H1 (cell line): ENCODE data around the gene NEURL2. TPM values are rescaled to one million over a fixed set of nuclear protein-coding genes. Genes with fewer than 3 reads are reported as not detected.

Experiments
- CTCF ChIA-PET: fragments of 300-600 bp; sonication (Branson Sonifier 250); formaldehyde crosslinking; loops from one replicate; lab custom pipeline; 2021; ENCODE audit not compliant: partially characterized antibody; lab: Charles Lee
- POLR2A ChIA-PET: fragments of 300-600 bp; sonication (Branson Sonifier 250); formaldehyde crosslinking; loops from one replicate; lab custom pipeline; 2021; ENCODE audit warnings: inconsistent platforms; ENCODE audit not compliant: partially characterized antibody; lab: Charles Lee
- DNase-seq, 2 experiments: peaks; one replicate each; pipeline versions ENCODE4 v3.0.0 to v3.0.0-alpha.2; 2010 to 2022; ENCODE audit warnings: low spot score in 2 of 2, low read depth in 1 of 2, mixed read lengths in 1 of 2
- FAIRE-seq: peaks from 2 replicates; lab custom pipeline; 2011; peaks lifted over from hg19 to GRCh38; lab: Jason Lieb, UNC
- H2AFZ ChIP-seq: 2 replicates; pipeline ENCODE4 v1.8.1; 2012; ENCODE audit warnings: low read length, inconsistent platforms
- H2AK5ac ChIP-seq: 2 replicates; pipeline ENCODE4 v1.6.1; 2013; ENCODE audit warnings: low read depth, low read length
- H2BK120ac ChIP-seq: replicated peaks from 2 replicates; pipeline ENCODE3; 2013; ENCODE audit warnings: low read depth, low read length, inconsistent platforms
- H2BK12ac ChIP-seq: 2 replicates; pipeline ENCODE4 v1.6.1; 2013; ENCODE audit warnings: low read depth, low read length
- H2BK15ac ChIP-seq: 2 replicates; pipeline ENCODE4 v1.6.1; 2013; ENCODE audit warnings: low read length
- H2BK20ac ChIP-seq: 2 replicates; pipeline ENCODE4 v1.6.1; 2013; ENCODE audit warnings: low read length
- H2BK5ac ChIP-seq: 2 replicates; pipeline ENCODE4 v1.6.1; 2013; ENCODE audit warnings: low read depth, low read length
- H3K14ac ChIP-seq: 2 replicates; pipeline ENCODE4 v1.6.1; 2013; ENCODE audit warnings: inconsistent platforms; ENCODE audit not compliant: insufficient read length
- H3K18ac ChIP-seq: 2 replicates; pipeline ENCODE4 v1.6.1; 2013; ENCODE audit warnings: low read length; ENCODE audit errors: extremely low read depth
- H3K23ac ChIP-seq: 2 replicates; pipeline ENCODE4 v1.6.1; 2013; ENCODE audit warnings: inconsistent platforms; ENCODE audit not compliant: insufficient read length
- H3K23me2 ChIP-seq: 2 replicates; pipeline ENCODE4 v1.6.1; 2013; ENCODE audit warnings: low read depth, low read length
- H3K27ac ChIP-seq: 2 replicates; pipeline ENCODE4 v1.6.1; 2011; ENCODE audit warnings: low read depth, low read length, inconsistent platforms
- H3K27me3 ChIP-seq, 4 experiments: replicated peaks in 1 of 4; 1 replicate in 1 of 4; 2 replicates in 3 of 4; pipeline versions ENCODE4 v1.6.1 to v1.8.1; 2011 to 2013; ENCODE audit warnings: low read length in 3 of 4, mild to moderate bottlenecking in 3 of 4, inconsistent platforms in 2 of 4, mixed read lengths in 2 of 4, moderate library complexity in 1 of 4; ENCODE audit not compliant: control insufficient read depth in 3 of 4, insufficient read depth in 3 of 4; ENCODE audit errors: extremely low read depth in 1 of 4
- H3K36me3 ChIP-seq, 4 experiments: 2 replicates each; pipeline versions ENCODE4 v1.6.1 to v1.8.1; 2011 to 2013; ENCODE audit warnings: mild to moderate bottlenecking in 4 of 4, low read length in 3 of 4, moderate library complexity in 2 of 4, control low read depth in 1 of 4, inconsistent platforms in 1 of 4; ENCODE audit not compliant: insufficient read depth in 4 of 4, control insufficient read depth in 2 of 4
- H3K4ac ChIP-seq: replicated peaks from 2 replicates; pipeline ENCODE3; 2013; ENCODE audit warnings: low read length, low read depth, mixed read lengths, inconsistent platforms; ENCODE audit not compliant: insufficient read length
- H3K4me1 ChIP-seq, 4 experiments: replicated peaks in 1 of 4; 1 replicate in 1 of 4; 2 replicates in 3 of 4; pipeline versions ENCODE4 v1.6.1 to v1.8.1; 2011 to 2013; ENCODE audit warnings: low read length in 3 of 4, inconsistent platforms in 2 of 4, mixed read lengths in 1 of 4; ENCODE audit not compliant: insufficient read depth in 4 of 4, control insufficient read depth in 3 of 4
- H3K4me2 ChIP-seq, 2 experiments: 2 replicates each; pipeline versions ENCODE4 v1.6.1 to v1.8.1; 2011 to 2013; ENCODE audit warnings: low read depth in 2 of 2, low read length in 2 of 2, control low read depth in 1 of 2, inconsistent platforms in 1 of 2, mild to moderate bottlenecking in 1 of 2; ENCODE audit not compliant: insufficient read depth in 1 of 2
- H3K4me3 ChIP-seq, 4 experiments: fragments of 200-600, 300-600 bp in 1 of 4; sonication (generic), shearing (Covaris generic), sonication (Bioruptor Twin) in 1 of 4; 2 replicates each; pipeline versions ENCODE4 v1.5.1 to v1.8.1; 2011 to 2016; ENCODE audit warnings: low read length in 4 of 4, low read depth in 3 of 4, control low read depth in 2 of 4, inconsistent platforms in 2 of 4, mild to moderate bottlenecking in 2 of 4, mixed read lengths in 1 of 4, moderate library complexity in 1 of 4; ENCODE audit not compliant: insufficient read depth in 2 of 4; ENCODE audit errors: extremely low read depth in 1 of 4
- H3K56ac ChIP-seq: replicated peaks from 2 replicates; pipeline ENCODE3; 2013; ENCODE audit warnings: low read depth, mild to moderate bottlenecking, mixed read lengths, low read length, inconsistent platforms; ENCODE audit not compliant: insufficient read length
- H3K79me1 ChIP-seq: 2 replicates; pipeline ENCODE4 v1.6.1; 2013; ENCODE audit warnings: low read depth, low read length, control low read depth
- H3K79me2 ChIP-seq, 2 experiments: 2 replicates each; pipeline versions ENCODE4 v1.6.1 to v1.8.1; 2012 to 2013; ENCODE audit warnings: low read length in 2 of 2, mild to moderate bottlenecking in 2 of 2, inconsistent platforms in 1 of 2; ENCODE audit not compliant: insufficient read depth in 2 of 2, control insufficient read depth in 1 of 2
- H3K9ac ChIP-seq, 4 experiments: replicated peaks in 1 of 4; 1 replicate in 1 of 4; 2 replicates in 3 of 4; pipeline versions ENCODE4 v1.6.1 to v1.8.1; 2011 to 2013; ENCODE audit warnings: low read depth in 3 of 4, low read length in 3 of 4, control low read depth in 2 of 4, mild to moderate bottlenecking in 2 of 4, moderate library complexity in 2 of 4, inconsistent platforms in 1 of 4; ENCODE audit errors: extremely low read depth in 1 of 4
- H3K9me3 ChIP-seq, 2 experiments: 2 replicates each; pipeline versions ENCODE4 v1.6.1 to v1.8.1; 2012 to 2013; ENCODE audit warnings: mild to moderate bottlenecking in 2 of 2, moderate library complexity in 2 of 2, control low read depth in 1 of 2, inconsistent platforms in 1 of 2, low read depth in 1 of 2, low read length in 1 of 2, mixed read lengths in 1 of 2; ENCODE audit not compliant: insufficient read depth in 2 of 2
- H4K20me1 ChIP-seq, 2 experiments: replicated peaks in 1 of 2; 2 replicates each; pipeline versions ENCODE3 to v1.8.1; 2011 to 2013; ENCODE audit warnings: inconsistent platforms in 2 of 2, low read length in 2 of 2, mild to moderate bottlenecking in 1 of 2; ENCODE audit not compliant: insufficient read depth in 2 of 2, control insufficient read depth in 1 of 2
- H4K5ac ChIP-seq: 2 replicates; pipeline ENCODE4 v1.6.1; 2013; ENCODE audit warnings: low read length, low read depth, mixed read lengths, inconsistent platforms; ENCODE audit not compliant: insufficient read length
- H4K8ac ChIP-seq: 2 replicates; pipeline ENCODE4 v1.8.0; 2013; ENCODE audit warnings: mild to moderate bottlenecking, moderate library complexity, low read length, inconsistent platforms; ENCODE audit not compliant: insufficient read depth; ENCODE audit errors: extremely low read depth
- H4K91ac ChIP-seq: replicated peaks from 2 replicates; pipeline ENCODE3; 2013; ENCODE audit warnings: low read length, mixed read lengths, inconsistent platforms; ENCODE audit not compliant: insufficient read length
- RXRA ChIP-seq: IDR thresholded peaks from 2 replicates; pipeline ENCODE4 v1.6.1; 2011; ENCODE audit warnings: low read depth, mild to moderate bottlenecking, low read length, moderate library complexity; ENCODE audit not compliant: insufficient read depth
- SP4 ChIP-seq: IDR thresholded peaks from 2 replicates; pipeline ENCODE4 v1.6.1; 2012; ENCODE audit warnings: low read length, inconsistent platforms
- WGBS, 2 experiments: shearing (Covaris generic) in 1 of 2; methylation state at CpG; one replicate each; pipeline versions ENCODE4 v1.1.6 to v1.1.7; 2013 to 2015; ENCODE audit warnings: low lambda C conversion rate in 2 of 2, mixed read lengths in 2 of 2, inconsistent platforms in 1 of 2, low coverage in 1 of 2, missing lambda C conversion rate in 1 of 2; ENCODE audit not compliant: insufficient replicate concordance in 2 of 2, insufficient coverage in 1 of 2, insufficient read length in 1 of 2; ENCODE audit errors: extremely low coverage in 1 of 2, missing lambda C conversion rate in 1 of 2; 5-methylcytosine and 5-hydroxymethylcytosine counted together
- polyA plus RNA-seq, 7 experiments: library from polyadenylated mRNA; depleted of rRNA in 3 of 7; stranded (reverse) in 5 of 7; unstranded in 2 of 7; fragments of >200 nt in 5 of 7; fragments of 200-250 nt in 2 of 7; gene quantifications; 1 replicate in 5 of 7; 2 replicates in 1 of 7; 4 replicates in 1 of 7; pipeline versions ENCODE4 v1.2.1 to v1.2.3, GENCODE V29; 2011 to 2013; ENCODE audit warnings: missing spikeins in 2 of 7, mixed read lengths in 2 of 7
- total RNA-seq: library from RNA; stranded (reverse); fragmentation: NEBNext Ultra II Directional; extraction: Animal tissue kit (Norgen Biotek cat#: 25700); gene quantifications from 2 replicates; pipeline ENCODE4 v1.2.1, GENCODE V29; 2021

NEURL2 gene
- total and polyA plus RNA-seq, 2 of the 8 experiments (the other 6 are each of a cell fraction or from before 2014, with no cell fraction given): 6.9 TPM

DNA sequence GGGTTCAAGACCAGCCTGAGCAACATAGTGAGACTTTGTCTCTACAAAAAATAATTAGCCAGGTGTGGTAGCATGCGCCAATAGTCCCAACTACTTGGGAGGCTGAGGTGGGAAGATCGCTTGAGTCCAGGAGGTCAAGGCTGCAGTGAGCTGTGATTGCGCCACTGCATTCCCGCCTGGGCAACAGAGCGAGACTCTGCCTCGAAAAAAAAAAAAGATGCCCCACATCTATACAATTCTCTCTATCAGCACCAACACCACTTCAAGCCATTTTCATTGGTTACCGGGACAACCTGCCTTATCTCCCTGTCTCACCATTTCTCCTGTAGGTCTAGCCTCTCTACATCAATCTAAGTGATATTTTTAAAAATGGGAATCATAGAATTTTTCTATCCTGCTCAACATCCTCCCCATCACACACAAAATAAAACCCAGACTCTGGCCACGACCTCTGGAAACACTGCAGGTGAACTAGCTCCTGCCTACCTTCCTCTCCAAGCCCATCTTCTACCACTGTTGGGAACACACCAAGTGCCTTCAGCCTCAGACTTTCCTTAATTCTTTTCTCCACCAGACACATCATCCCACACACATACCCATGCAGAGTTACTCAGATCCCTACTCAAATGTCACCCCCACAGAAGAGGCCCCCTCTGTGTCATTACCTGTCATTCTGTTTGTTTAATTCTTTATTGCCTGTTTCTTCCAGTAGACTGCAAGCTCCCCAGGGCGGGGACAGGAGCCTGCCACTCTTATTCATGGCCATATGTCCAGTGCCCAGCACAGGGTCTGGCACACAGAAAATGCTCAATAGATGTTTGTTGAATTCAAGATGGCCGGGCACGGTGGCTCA, 30.6 kb upstream of the NEURL2 start:
- TF ChIP-seq RXRA: no peak
- TF ChIP-seq SP4: no peak
- Histone ChIP-seq H3K56ac (no peak overlapping the region), H3K18ac (no peak overlapping the region), H3K36me3 (no peaks in the 10 kb centered on the region), H3K23me2 (no peaks in the 10 kb centered on the region), H3K23ac (no peak overlapping the region), H4K8ac (no peak overlapping the region), H4K20me1 (no peaks in the 10 kb centered on the region), H3K9me3 (no peaks in the 10 kb centered on the region), H3K4me2 (no peak overlapping the region), H2BK20ac (no peak overlapping the region), H3K9ac (no peak overlapping the region), H2AFZ (no peak overlapping the region), H3K4me3 (no peak overlapping the region), H3K27ac (no peak overlapping the region), H2BK5ac (no peak overlapping the region), H2BK120ac (no peak overlapping the region), H3K79me1 (no peaks in the 10 kb centered on the region), H3K79me2 (no peaks in the 10 kb centered on the region), H3K14ac (no peak overlapping the region), H3K27me3 (no peaks in the 10 kb centered on the region), H4K5ac (no peak overlapping the region), H4K91ac (no peak overlapping the region), H2BK15ac (peak overlapping the region; percentile 31; the same call in 1 of the 2 replicates), H2AK5ac (no peak overlapping the region), H3K4ac (no peak overlapping the region), H3K4me1 (peaks cover 3 to 7% (median 5%) of the 10 kb centered on the region in 4 experiments; a peak in 5 of 7 replicates), H2BK12ac (no peak overlapping the region)
- 93% methylated on average over 11 of the region's 11 CpGs; no CpG with 5 or more reads in 1 of the 2 experiments for WGBS, 2 experiments
- FAIRE-seq (no peak), DNase-seq (no peak)
- POLR2A ChIA-PET: interaction anchor here (0.7 to 11.8 kb wide), 6 partner anchors 10 to 41 kb away, joined by 3 to 165 read pairs (median 3); partner anchors contain the start of genes CTSA, NEURL2, PCIF1 and PLTP
- CTCF ChIA-PET: interaction anchor here (0.6 kb wide), 1 partner anchor 17 kb away, joined by 3 read pairs; no protein-coding TSS in a partner anchor
